Endothelial cell of umbilical vein (primary cell): Measurements from ENCODE around the gene SIGLEC15.

Experiments
- EZH2 ChIP-seq: IDR thresholded peaks from 2 replicates; pipeline ENCODE4 v1.6.1; 2012; ENCODE audit warnings: borderline replicate concordance, low read depth, mild to moderate bottlenecking, moderate library complexity, low read length, inconsistent platforms; ENCODE audit not compliant: severe bottlenecking
- FOS ChIP-seq: IDR thresholded peaks from 2 replicates; pipeline ENCODE4 v1.6.1; 2011; ENCODE audit warnings: mild to moderate bottlenecking, low read length, moderate library complexity, borderline replicate concordance; ENCODE audit not compliant: insufficient read depth
- POLR2A ChIP-seq: IDR thresholded peaks from 2 replicates; pipeline ENCODE4 v1.6.1; 2012; ENCODE audit warnings: low read depth, mild to moderate bottlenecking, control low read depth, low read length
- TF ChIP-seq, protein P1 (sequence below), 2 donors: IDR thresholded peaks; 1 replicate in 1 of 2; 2 replicates in 1 of 2; pipeline ENCODE4 v1.5.1; 2011; ENCODE audit warnings: low read length in 2 of 2, mild to moderate bottlenecking in 2 of 2, moderate library complexity in 2 of 2, control low read depth in 1 of 2, inconsistent platforms in 1 of 2, low read depth in 1 of 2; ENCODE audit not compliant: insufficient read depth in 1 of 2; ENCODE audit errors: extremely low read depth in 1 of 2
- TF ChIP-seq, protein P2 (sequence below): IDR thresholded peaks from 2 replicates; pipeline ENCODE4 v1.6.1; 2011; ENCODE audit not compliant: insufficient read depth, insufficient read length

DNA sequence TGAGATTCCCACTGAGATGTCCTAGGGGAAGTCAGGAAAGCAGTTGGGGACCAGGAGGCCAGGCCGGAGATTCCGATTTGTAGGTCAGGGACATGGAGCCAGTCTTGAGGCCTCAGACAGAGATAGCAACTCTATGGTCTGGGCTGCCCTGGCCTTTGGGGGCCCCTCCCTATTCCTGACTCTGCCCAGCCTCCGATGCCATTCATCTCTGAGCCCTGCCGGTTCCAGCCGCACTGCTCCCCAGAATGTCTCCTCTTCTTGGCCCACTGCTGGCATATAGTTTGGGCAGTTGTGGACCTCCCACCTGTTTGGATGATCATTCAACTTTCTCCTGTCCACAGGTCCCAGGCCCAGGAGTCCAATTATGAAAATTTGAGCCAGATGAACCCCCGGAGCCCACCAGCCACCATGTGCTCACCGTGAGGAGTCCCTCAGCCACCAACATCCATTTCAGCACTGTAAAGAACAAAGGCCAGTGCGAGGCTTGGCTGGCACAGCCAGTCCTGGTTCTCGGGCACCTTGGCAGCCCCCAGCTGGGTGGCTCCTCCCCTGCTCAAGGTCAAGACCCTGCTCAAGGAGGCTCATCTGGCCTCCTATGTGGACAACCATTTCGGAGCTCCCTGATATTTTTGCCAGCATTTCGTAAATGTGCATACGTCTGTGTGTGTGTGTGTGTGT, 16.4 kb downstream of the SIGLEC15 start:
- TF ChIP-seq EZH2 = no peak
- TF ChIP-seq POLR2A = no peak
- TF ChIP-seq, protein P1, sequence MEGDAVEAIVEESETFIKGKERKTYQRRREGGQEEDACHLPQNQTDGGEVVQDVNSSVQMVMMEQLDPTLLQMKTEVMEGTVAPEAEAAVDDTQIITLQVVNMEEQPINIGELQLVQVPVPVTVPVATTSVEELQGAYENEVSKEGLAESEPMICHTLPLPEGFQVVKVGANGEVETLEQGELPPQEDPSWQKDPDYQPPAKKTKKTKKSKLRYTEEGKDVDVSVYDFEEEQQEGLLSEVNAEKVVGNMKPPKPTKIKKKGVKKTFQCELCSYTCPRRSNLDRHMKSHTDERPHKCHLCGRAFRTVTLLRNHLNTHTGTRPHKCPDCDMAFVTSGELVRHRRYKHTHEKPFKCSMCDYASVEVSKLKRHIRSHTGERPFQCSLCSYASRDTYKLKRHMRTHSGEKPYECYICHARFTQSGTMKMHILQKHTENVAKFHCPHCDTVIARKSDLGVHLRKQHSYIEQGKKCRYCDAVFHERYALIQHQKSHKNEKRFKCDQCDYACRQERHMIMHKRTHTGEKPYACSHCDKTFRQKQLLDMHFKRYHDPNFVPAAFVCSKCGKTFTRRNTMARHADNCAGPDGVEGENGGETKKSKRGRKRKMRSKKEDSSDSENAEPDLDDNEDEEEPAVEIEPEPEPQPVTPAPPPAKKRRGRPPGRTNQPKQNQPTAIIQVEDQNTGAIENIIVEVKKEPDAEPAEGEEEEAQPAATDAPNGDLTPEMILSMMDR (IDR thresholded peaks at IDR 0.05; ENCODE audit: extremely low read depth in 1 of 2, insufficient read depth in 1 of 2, low read depth in 1 of 2, low read length in 2 of 2) = no peak
- TF ChIP-seq, protein P2, sequence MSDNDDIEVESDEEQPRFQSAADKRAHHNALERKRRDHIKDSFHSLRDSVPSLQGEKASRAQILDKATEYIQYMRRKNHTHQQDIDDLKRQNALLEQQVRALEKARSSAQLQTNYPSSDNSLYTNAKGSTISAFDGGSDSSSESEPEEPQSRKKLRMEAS = no peak
- no peak for TF ChIP-seq FOS
